Mammary epithelial cell (primary cell): ENCODE results near the gene GTPBP1.

Source experiments
- CTCF ChIP-seq, 2 donors: IDR thresholded peaks in 1 of 2; conservative IDR thresholded peaks in 1 of 2; 2 replicates each; pipeline ENCODE4 v1.5.1; 2011 to 2012; ENCODE audit warnings: inconsistent platforms in 2 of 2, low read length in 2 of 2, mild to moderate bottlenecking in 2 of 2, control low read depth in 1 of 2, low read depth in 1 of 2; ENCODE audit not compliant: insufficient read depth in 1 of 2; ENCODE audit errors: extremely low read depth in 1 of 2
- EZH2 ChIP-seq: IDR thresholded peaks from 2 replicates; pipeline ENCODE4 v1.6.1; 2012; ENCODE audit warnings: low read length, inconsistent platforms, borderline replicate concordance

DNA sequence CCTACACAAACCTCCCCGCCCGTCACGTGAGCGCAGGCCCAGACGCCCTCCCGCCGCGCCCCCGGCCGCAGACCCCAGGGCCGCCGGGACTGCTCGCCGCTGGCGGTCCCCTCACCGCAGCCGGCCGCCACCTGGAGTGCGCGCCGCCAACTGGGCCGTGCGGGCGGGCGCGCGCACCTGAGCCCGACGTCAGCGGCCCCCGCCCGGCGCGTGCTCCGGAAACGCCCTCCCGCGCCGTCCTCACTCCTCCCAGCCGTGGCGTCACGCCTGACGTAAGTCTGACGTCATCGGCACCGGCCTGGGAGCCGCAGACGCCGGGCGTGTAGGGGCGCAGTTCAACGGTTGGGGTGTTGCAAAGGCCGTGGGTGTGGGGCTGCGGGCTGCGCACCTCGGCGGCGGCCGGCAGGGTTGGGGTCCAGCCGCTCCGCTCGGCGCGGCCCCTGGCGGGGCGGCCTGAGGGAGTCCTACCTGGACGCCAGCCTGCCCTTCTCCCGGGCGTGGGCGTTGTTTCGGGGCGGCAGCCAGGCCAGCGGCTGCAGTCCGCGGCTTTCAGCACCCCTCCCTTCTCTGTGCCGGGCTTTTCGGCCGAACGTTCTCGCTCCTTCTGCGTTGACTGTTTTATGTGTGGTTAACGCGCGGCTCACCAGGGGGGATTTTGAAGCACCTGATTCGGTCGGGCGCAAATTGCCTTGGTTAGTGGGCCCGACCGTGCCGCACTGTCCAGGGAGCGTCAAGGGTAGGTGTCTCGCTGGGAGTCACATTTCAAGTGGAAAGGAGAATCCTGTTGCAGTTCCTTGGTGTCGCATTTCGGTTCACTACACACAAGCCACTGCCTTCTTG is 4.7 kb upstream of the GTPBP1 start, which contains the start of gene JOSD1:
- TF ChIP-seq CTCF (conservative IDR thresholded peaks at IDR 0.05 in 1 of 2, IDR thresholded peaks at IDR 0.05 in 1 of 2; ENCODE audit: extremely low read depth in 1 of 2, insufficient read depth in 1 of 2, low read depth in 1 of 2, low read length in 2 of 2) (no peak), EZH2 (no peak)
